ENCODE data around the gene PITPNM3. TPM values are rescaled to one million over a fixed set of nuclear protein-coding genes. Genes with fewer than 3 reads are reported as not detected.

The PITPNM3 gene
- total RNA-seq, 4 donors from 2014 or later: 12.7 to 51.6 (median 29.7) TPM

GRCh38 chr17:6442775-6443174 lies 113.6 kb downstream of the PITPNM3 start:
- no peak for TF ChIP-seq POLR2A (IDR thresholded peaks at IDR 0.05)
- no peak for TF ChIP-seq CTCF (IDR thresholded peaks at IDR 0.05)
- TF ChIP-seq POLR2AphosphoS5 (IDR thresholded peaks at IDR 0.05): no peak
- TF ChIP-seq EP300 (IDR thresholded peaks at IDR 0.05; ENCODE audit: low read depth): no peak
- Histone ChIP-seq H3K9me3 (no peaks in the 10 kb centered on the region), H3K4me3 (no peak overlapping the region), H3K27ac (no peak overlapping the region), H3K27me3 (peaks cover 15% of the 10 kb centered on the region), H3K36me3 (no peaks in the 10 kb centered on the region), H3K4me1 (peaks cover 0 to 16% (median 14%) of the 10 kb centered on the region in 4 donors)
- 65 to 76% methylated on average over 6 of the region's 6 CpGs for WGBS, 2 donors (ENCODE audit: low coverage in 1 of 2)
- in situ Hi-C loops (cut with MboI; ENCODE audit: low pct_ligation_motif_present in 1 of 4, low pct_unique_long_range_greater_than_20kb in 1 of 4, low sequenced_read_pairs in 3 of 4): no loop called here
- DNase-seq: no peak
- intact Hi-C loops (cut with DNase I; ENCODE audit: low total_unique reads): no loop called here

- Histone ChIP-seq H3K9me3 (no peaks in the 10 kb centered on the region), H3K27me3 (peaks cover 32% of the 10 kb centered on the region), H3K4me1 (peaks cover 0 to 16% (median 14%) of the 10 kb centered on the region in 4 donors), H3K4me3 (no peak overlapping the region), H3K36me3 (no peaks in the 10 kb centered on the region), H3K27ac (no peak overlapping the region)
- TF ChIP-seq POLR2A (IDR thresholded peaks at IDR 0.05) (no peak), CTCF (IDR thresholded peaks at IDR 0.05) (no peak), EP300 (IDR thresholded peaks at IDR 0.05; ENCODE audit: low read depth) (no peak), POLR2AphosphoS5 (IDR thresholded peaks at IDR 0.05) (no peak)
- 20 to 54% methylated on average over 1 to 4 of the region's 4 CpGs for WGBS, 2 donors (ENCODE audit: low coverage in 1 of 2)
- intact Hi-C loops (cut with DNase I; ENCODE audit: low total_unique reads) (no loop called here), in situ Hi-C loops (cut with MboI; ENCODE audit: low pct_ligation_motif_present in 1 of 4, low pct_unique_long_range_greater_than_20kb in 1 of 4, low sequenced_read_pairs in 3 of 4) (loop anchor here in 1 of 4 donors (10.0 kb wide), 1 partner anchor 855 kb away; the partner anchor contains the start of gene NLRP1)
- DNase-seq: no peak
These were observed 116.4 kb downstream of the PITPNM3 start for GRCh38 chr17:6439951-6440350.

GRCh38 chr17:6437956-6438355 lies 118.4 kb downstream of the PITPNM3 start:
- Histone ChIP-seq H3K4me1 (no peaks in the 10 kb centered on the region), H3K27me3 (peaks cover 32% of the 10 kb centered on the region), H3K9me3 (no peaks in the 10 kb centered on the region), H3K27ac (no peak overlapping the region), H3K4me3 (no peak overlapping the region), H3K36me3 (no peaks in the 10 kb centered on the region)
- in situ Hi-C loops (cut with MboI; ENCODE audit: low pct_ligation_motif_present in 1 of 4, low pct_unique_long_range_greater_than_20kb in 1 of 4, low sequenced_read_pairs in 3 of 4) (loop anchor here in 1 of 4 donors (10.0 kb wide), 1 partner anchor 853 kb away; the partner anchor contains the start of gene NLRP1), intact Hi-C loops (cut with DNase I; ENCODE audit: low total_unique reads) (no loop called here)
- no peak for TF ChIP-seq CTCF (IDR thresholded peaks at IDR 0.05)
- TF ChIP-seq POLR2A (IDR thresholded peaks at IDR 0.05): no peak
- no peak for TF ChIP-seq EP300 (IDR thresholded peaks at IDR 0.05; ENCODE audit: low read depth)
- TF ChIP-seq POLR2AphosphoS5 (IDR thresholded peaks at IDR 0.05): no peak
- DNase-seq: no peak
- 20 to 35% methylated on average over 2 to 3 of the region's 3 CpGs for WGBS, 2 donors (ENCODE audit: low coverage in 1 of 2)

- in situ Hi-C loops (cut with MboI; ENCODE audit: low pct_ligation_motif_present in 1 of 4, low pct_unique_long_range_greater_than_20kb in 1 of 4, low sequenced_read_pairs in 3 of 4): loop anchor here in 1 of 4 donors (10.0 kb wide), 1 partner anchor 853 kb away; the partner anchor contains the start of gene NLRP1
- no peaks in the 10 kb centered on the region for H3K4me1 ChIP-seq
- peaks cover 32% of the 10 kb centered on the region for H3K27me3 ChIP-seq
- H3K9me3 ChIP-seq: no peaks in the 10 kb centered on the region
- WGBS, 2 donors (ENCODE audit: low coverage in 1 of 2): 22% methylated on average over 4 of the region's 4 CpGs; no CpG with 5 or more reads in 1 of the 2 donors
- no peak overlapping the region for H3K27ac ChIP-seq
- no peaks in the 10 kb centered on the region for H3K36me3 ChIP-seq
- TF ChIP-seq EP300 (IDR thresholded peaks at IDR 0.05; ENCODE audit: low read depth) (no peak), POLR2A (IDR thresholded peaks at IDR 0.05) (no peak), CTCF (IDR thresholded peaks at IDR 0.05) (no peak), POLR2AphosphoS5 (IDR thresholded peaks at IDR 0.05) (no peak)
- H3K4me3 ChIP-seq: no peak overlapping the region
- DNase-seq: no peak
- intact Hi-C loops (cut with DNase I; ENCODE audit: low total_unique reads): no loop called here
These were observed 118.9 kb downstream of the PITPNM3 start for GRCh38 chr17:6437466-6437865.

All from transverse colon (tissue), 4 donors.